GM12878 (cell line): Measurements from ENCODE around the gene NOTCH1. TPM values are rescaled to one million over a fixed set of nuclear protein-coding genes. Genes with fewer than 3 reads are reported as not detected.

Source experiments
- BACH1 ChIP-seq: fragments of 450-650 bp; IDR thresholded peaks from 2 replicates; pipeline ENCODE4 v1.6.1; 2017; ENCODE audit warnings: mild to moderate bottlenecking, borderline replicate concordance
- CBFB ChIP-seq: IDR thresholded peaks from 2 replicates; pipeline ENCODE4 v1.6.1; 2016; ENCODE audit warnings: antibody characterized with exemption, low read depth
- GABPA ChIP-seq: IDR thresholded peaks from 2 replicates; pipeline ENCODE4 v1.6.1; 2014; ENCODE audit warnings: antibody characterized with exemption, low read depth, mild to moderate bottlenecking, inconsistent platforms
- GATAD2B ChIP-seq: fragments of 450-650 bp; conservative IDR thresholded peaks from 2 replicates; pipeline ENCODE4 v1.6.1; 2017; ENCODE audit warnings: low read depth, mild to moderate bottlenecking, moderate library complexity
- NFXL1 ChIP-seq: fragments of 450-650 bp; IDR thresholded peaks from 2 replicates; pipeline ENCODE4 v1.6.1; 2017; ENCODE audit warnings: antibody characterized with exemption, mild to moderate bottlenecking, borderline replicate concordance
- SP1 ChIP-seq: IDR thresholded peaks from one replicate; pipeline ENCODE4 v1.6.1; 2011; ENCODE audit warnings: low read depth, low read length
- SREBF2 ChIP-seq: IDR thresholded peaks from 2 replicates; pipeline ENCODE4 v1.6.1; 2012; ENCODE audit warnings: mild to moderate bottlenecking, low read length
- polyA plus RNA-seq, 11 experiments: library from polyadenylated mRNA; depleted of rRNA in 4 of 11; unstranded in 6 of 11; stranded (reverse) in 5 of 11; fragments of >200 nt; fragmentation: Nextera tagmentation in 4 of 11; fragmentation: Illumina TruSeq in 1 of 11; extraction: Ambion mirVana in 4 of 11; extraction: Trizol in 1 of 11; gene quantifications; 1 replicate in 1 of 11; 2 replicates in 10 of 11; pipeline versions ENCODE4 v1.2.1 to v1.2.3, GENCODE V29; 2011 to 2016; ENCODE audit warnings: inconsistent platforms in 2 of 11, missing spikeins in 2 of 11, low read depth in 1 of 11
- total RNA-seq, 4 experiments: library from RNA; depleted of rRNA in 3 of 4; stranded (reverse); fragments of >200 nt in 3 of 4; fragmentation: Illumina TruSeq in 1 of 4; extraction: Trizol in 1 of 4; gene quantifications; 2 replicates each; pipeline versions ENCODE4 v1.2.1 to v1.2.3, GENCODE V29; 2013 to 2021
- TF ChIP-seq, protein P1 (sequence below): IDR thresholded peaks from 2 replicates; pipeline ENCODE4 v1.6.1; 2012; ENCODE audit warnings: low read depth, low read length, improper control_type of control experiment
- TF ChIP-seq, protein P2 (sequence below): fragments of 450-650 bp; formaldehyde crosslinking; IDR thresholded peaks from 2 replicates; pipeline ENCODE4 v1.4.0; 2022; ENCODE audit warnings: mild to moderate bottlenecking, moderate library complexity
- TF ChIP-seq, protein P3 (sequence below), 3 experiments: IDR thresholded peaks in 2 of 3; conservative IDR thresholded peaks in 1 of 3; 2 replicates each; pipeline ENCODE4 v1.5.1; 2011; ENCODE audit warnings: low read depth in 3 of 3, low read length in 3 of 3, mild to moderate bottlenecking in 3 of 3, control low read depth in 2 of 3, moderate library complexity in 2 of 3, inconsistent platforms in 1 of 3, mixed read lengths in 1 of 3; ENCODE audit not compliant: control insufficient read depth in 2 of 3, insufficient read depth in 1 of 3; ENCODE audit errors: extremely low read depth in 1 of 3
- TF ChIP-seq, protein P4 (sequence below): fragments of 450-650 bp; IDR thresholded peaks from 2 replicates; pipeline ENCODE4 v1.6.1; 2016; ENCODE audit warnings: mild to moderate bottlenecking
- TF ChIP-seq, protein P5 (sequence below): IDR thresholded peaks from 2 replicates; pipeline ENCODE4 v1.6.1; 2011; ENCODE audit warnings: low read depth, low read length, improper control_type of control experiment, borderline replicate concordance

The NOTCH1 gene
- total and polyA plus RNA-seq, 10 of the 15 experiments (the other 5 are each of a cell fraction or from before 2014, with no cell fraction given), result 0.02 to 40.0 (median 3.7) TPM

DNA sequence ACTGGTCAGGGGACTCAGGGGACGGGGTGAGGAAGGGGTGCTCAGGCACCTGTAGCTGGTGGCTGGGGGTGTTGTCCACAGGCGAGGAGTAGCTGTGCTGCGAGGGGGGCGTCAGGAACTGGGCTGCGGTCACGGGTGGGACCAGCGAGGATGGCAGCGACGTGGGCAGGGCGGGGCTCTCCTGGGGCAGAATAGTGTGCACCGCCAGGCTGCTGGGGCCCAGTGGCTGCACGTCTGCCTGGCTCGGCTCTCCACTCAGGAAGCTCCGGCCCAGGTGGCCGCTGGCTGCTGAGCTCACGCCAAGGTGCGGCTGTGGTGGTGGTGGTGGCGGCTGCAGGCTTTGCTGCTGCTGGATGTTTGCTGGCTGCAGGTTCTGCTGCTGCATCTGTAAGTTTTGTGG, 49.7 kb downstream of the NOTCH1 start (continued):
- TF ChIP-seq, protein P1, sequence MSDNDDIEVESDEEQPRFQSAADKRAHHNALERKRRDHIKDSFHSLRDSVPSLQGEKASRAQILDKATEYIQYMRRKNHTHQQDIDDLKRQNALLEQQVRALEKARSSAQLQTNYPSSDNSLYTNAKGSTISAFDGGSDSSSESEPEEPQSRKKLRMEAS, result no peak
- TF ChIP-seq SREBF2 (no peak), CBFB (no peak), BACH1 (no peak), NFXL1 (no peak), GATAD2B (no peak), SP1 (no peak), GABPA (no peak)
- TF ChIP-seq, protein P2, sequence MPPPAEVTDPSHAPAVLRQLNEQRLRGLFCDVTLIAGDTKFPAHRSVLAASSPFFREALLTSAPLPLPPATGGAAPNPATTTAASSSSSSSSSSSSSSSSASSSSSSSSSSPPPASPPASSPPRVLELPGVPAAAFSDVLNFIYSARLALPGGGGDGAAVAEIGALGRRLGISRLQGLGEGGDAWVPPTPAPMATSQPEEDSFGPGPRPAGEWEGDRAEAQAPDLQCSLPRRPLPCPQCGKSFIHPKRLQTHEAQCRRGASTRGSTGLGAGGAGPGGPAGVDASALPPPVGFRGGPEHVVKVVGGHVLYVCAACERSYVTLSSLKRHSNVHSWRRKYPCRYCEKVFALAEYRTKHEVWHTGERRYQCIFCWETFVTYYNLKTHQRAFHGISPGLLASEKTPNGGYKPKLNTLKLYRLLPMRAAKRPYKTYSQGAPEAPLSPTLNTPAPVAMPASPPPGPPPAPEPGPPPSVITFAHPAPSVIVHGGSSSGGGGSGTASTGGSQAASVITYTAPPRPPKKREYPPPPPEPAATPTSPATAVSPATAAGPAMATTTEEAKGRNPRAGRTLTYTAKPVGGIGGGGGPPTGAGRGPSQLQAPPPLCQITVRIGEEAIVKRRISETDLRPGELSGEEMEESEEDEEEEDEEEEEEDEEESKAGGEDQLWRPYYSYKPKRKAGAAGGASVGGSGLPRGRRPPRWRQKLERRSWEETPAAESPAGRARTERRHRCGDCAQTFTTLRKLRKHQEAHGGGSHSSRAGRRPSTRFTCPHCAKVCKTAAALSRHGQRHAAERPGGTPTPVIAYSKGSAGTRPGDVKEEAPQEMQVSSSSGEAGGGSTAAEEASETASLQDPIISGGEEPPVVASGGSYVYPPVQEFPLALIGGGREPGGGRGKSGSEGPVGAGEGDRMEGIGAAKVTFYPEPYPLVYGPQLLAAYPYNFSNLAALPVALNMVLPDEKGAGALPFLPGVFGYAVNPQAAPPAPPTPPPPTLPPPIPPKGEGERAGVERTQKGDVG (CRISPR knock-in tag), result no peak
- TF ChIP-seq, protein P3, sequence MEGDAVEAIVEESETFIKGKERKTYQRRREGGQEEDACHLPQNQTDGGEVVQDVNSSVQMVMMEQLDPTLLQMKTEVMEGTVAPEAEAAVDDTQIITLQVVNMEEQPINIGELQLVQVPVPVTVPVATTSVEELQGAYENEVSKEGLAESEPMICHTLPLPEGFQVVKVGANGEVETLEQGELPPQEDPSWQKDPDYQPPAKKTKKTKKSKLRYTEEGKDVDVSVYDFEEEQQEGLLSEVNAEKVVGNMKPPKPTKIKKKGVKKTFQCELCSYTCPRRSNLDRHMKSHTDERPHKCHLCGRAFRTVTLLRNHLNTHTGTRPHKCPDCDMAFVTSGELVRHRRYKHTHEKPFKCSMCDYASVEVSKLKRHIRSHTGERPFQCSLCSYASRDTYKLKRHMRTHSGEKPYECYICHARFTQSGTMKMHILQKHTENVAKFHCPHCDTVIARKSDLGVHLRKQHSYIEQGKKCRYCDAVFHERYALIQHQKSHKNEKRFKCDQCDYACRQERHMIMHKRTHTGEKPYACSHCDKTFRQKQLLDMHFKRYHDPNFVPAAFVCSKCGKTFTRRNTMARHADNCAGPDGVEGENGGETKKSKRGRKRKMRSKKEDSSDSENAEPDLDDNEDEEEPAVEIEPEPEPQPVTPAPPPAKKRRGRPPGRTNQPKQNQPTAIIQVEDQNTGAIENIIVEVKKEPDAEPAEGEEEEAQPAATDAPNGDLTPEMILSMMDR (IDR thresholded peaks at IDR 0.05 in 2 of 3, conservative IDR thresholded peaks at IDR 0.05 in 1 of 3; ENCODE audit: control insufficient read depth in 2 of 3, extremely low read depth in 1 of 3, insufficient read depth in 1 of 3, low read depth in 3 of 3, low read length in 3 of 3), result no peak
- TF ChIP-seq, protein P4, sequence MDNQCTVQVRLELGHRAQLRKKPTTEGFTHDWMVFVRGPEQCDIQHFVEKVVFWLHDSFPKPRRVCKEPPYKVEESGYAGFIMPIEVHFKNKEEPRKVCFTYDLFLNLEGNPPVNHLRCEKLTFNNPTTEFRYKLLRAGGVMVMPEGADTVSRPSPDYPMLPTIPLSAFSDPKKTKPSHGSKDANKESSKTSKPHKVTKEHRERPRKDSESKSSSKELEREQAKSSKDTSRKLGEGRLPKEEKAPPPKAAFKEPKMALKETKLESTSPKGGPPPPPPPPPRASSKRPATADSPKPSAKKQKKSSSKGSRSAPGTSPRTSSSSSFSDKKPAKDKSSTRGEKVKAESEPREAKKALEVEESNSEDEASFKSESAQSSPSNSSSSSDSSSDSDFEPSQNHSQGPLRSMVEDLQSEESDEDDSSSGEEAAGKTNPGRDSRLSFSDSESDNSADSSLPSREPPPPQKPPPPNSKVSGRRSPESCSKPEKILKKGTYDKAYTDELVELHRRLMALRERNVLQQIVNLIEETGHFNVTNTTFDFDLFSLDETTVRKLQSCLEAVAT, result no peak
- TF ChIP-seq, protein P5, sequence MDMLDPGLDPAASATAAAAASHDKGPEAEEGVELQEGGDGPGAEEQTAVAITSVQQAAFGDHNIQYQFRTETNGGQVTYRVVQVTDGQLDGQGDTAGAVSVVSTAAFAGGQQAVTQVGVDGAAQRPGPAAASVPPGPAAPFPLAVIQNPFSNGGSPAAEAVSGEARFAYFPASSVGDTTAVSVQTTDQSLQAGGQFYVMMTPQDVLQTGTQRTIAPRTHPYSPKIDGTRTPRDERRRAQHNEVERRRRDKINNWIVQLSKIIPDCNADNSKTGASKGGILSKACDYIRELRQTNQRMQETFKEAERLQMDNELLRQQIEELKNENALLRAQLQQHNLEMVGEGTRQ, result no peak
